ENCODE data around the gene MTUS2. TPM values are rescaled to one million over a fixed set of nuclear protein-coding genes. Genes with fewer than 3 reads are reported as not detected.
A peak's percentile ranks its signal among the peaks of the same experiment; 100 is the strongest.

The MTUS2 gene
- total RNA-seq, 1 experiment from 2014 or later: 6.6 TPM

DNA sequence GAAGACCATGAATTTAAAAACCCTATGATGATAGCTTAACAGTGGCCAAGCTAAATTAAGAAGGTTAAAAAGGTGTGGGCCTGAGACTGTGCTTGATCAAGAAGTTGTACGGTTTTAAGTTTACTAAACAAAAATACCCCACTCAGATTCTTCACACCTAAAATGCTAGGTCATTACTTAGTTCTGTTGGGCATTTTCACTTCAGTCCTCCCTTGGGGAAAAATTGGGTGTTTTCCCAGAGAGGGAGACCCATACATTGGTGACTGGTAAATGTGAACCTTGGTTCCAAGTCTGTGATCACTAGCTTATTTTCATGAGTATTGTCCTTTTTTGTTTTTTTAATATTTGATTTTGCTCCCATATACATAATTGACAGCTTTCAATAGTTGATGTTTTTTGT lies 44.4 kb downstream of the MTUS2 start:
- Histone ChIP-seq H3K36me3 (ENCODE audit: insufficient read depth, low read length) (no peaks in the 10 kb centered on the region), H3K9me3 (ENCODE audit: low read length) (no peaks in the 10 kb centered on the region)

DNA sequence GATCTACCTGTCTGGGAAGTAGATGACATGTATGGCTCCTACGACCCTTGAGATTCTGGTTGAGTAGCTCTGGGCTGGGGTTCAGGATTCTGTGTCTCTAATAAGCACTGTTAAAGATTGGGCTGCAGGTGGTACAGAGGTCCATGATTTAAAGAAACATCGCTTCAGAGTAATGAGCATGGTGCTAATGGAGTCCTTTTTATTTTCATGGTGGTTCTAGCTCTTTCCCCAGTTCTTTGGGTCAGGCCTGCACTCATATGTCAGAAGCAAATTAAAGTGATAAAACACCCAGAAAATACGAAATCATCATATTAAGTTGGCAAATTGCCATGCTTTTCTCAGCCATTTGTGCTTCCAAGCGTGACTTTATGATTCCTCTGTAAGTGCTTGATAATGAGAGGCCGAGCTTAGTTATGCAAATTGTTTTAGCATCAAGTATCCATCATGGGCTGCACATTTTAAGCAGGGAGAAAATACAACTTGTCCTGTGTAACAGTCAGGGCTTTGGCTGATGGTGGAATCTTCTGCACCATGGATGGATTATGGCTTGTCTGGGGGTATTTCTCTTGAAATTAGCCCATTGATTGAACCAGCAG lies 45.1 kb downstream of the MTUS2 start:
- Histone ChIP-seq H3K4me1 (ENCODE audit: low read length) (peaks cover 47% of the 10 kb centered on the region), H3K9me2 (replicated peaks; ENCODE audit: insufficient read depth, low read length) (no peaks in the 10 kb centered on the region), H3K4me2 (ENCODE audit: low read depth, low read length, poor library complexity, severe bottlenecking) (peak overlapping the region; percentile 59), H3K36me3 (ENCODE audit: insufficient read depth, low read length) (no peaks in the 10 kb centered on the region), H3K9me3 (ENCODE audit: low read length) (no peaks in the 10 kb centered on the region), H3K27ac (ENCODE audit: low read length) (peak overlapping the region; percentile 65), H4K20me1 (ENCODE audit: insufficient read depth, low read depth, low read length) (no peaks in the 10 kb centered on the region), H2AFZ (ENCODE audit: low read length) (no peak overlapping the region), H3K27me3 (ENCODE audit: low read length) (no peaks in the 10 kb centered on the region), H3K9ac (ENCODE audit: low read length) (peak overlapping the region; percentile 1; the same call in 1 of the 2 replicates), H3K4me3 (ENCODE audit: low read length) (peak overlapping the region; percentile 23), H3K79me2 (ENCODE audit: low read length) (no peaks in the 10 kb centered on the region)
- DNase-seq: peak; percentile 89

More for the DNA sequence above, 44.4 kb downstream of the MTUS2 start:
- 0 out of 2 replicates have a peak overlapping the region, but pooled peaks have one; percentile 23 for H3K4me3 ChIP-seq (ENCODE audit: low read length)
- H3K9ac ChIP-seq (ENCODE audit: low read length): no peak overlapping the region
- no peak for DNase-seq
- H3K27me3 ChIP-seq (ENCODE audit: low read length): no peaks in the 10 kb centered on the region
- no peaks in the 10 kb centered on the region for H3K79me2 ChIP-seq (ENCODE audit: low read length)
- H2AFZ ChIP-seq (ENCODE audit: low read length): no peak overlapping the region
- no peaks in the 10 kb centered on the region for H3K9me2 ChIP-seq (replicated peaks; ENCODE audit: insufficient read depth, low read length)
- H3K4me2 ChIP-seq (ENCODE audit: low read depth, low read length, poor library complexity, severe bottlenecking): peak overlapping the region; percentile 59
- H4K20me1 ChIP-seq (ENCODE audit: insufficient read depth, low read depth, low read length): no peaks in the 10 kb centered on the region
- H3K27ac ChIP-seq (ENCODE audit: low read length): peak overlapping the region; percentile 40; the same call in 1 of the 2 replicates
- H3K4me1 ChIP-seq (ENCODE audit: low read length): peaks cover 54% of the 10 kb centered on the region

DNA sequence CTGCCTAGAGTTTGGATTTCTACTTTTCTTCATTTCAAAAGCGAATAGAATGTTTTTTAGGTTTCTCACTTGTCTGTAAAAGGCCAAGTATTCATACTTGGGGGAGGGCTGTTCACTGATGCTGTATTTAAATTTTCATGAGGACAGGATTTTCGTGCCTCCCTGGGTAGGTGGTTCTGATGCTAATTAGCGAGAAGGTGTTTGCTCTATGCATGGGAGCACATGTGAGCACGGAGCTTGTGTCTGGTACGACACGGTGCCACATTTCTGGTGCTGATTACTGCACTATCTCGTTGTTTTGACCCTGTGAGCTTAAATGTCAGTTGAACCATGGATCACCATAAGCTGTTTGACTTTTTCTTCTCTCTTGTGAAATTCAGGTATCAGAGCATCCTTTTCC lies 45.8 kb downstream of the MTUS2 start:
- no peaks in the 10 kb centered on the region for H3K27me3 ChIP-seq (ENCODE audit: low read length)
- H3K79me2 ChIP-seq (ENCODE audit: low read length): no peaks in the 10 kb centered on the region
- no peaks in the 10 kb centered on the region for H4K20me1 ChIP-seq (ENCODE audit: insufficient read depth, low read depth, low read length)
- DNase-seq: peak; percentile 60
- peak overlapping the region; percentile 23 for H3K4me3 ChIP-seq (ENCODE audit: low read length)
- H3K9me3 ChIP-seq (ENCODE audit: low read length): no peaks in the 10 kb centered on the region
- H3K36me3 ChIP-seq (ENCODE audit: insufficient read depth, low read length): no peaks in the 10 kb centered on the region
- H3K4me1 ChIP-seq (ENCODE audit: low read length): peaks cover 45% of the 10 kb centered on the region
- no peaks in the 10 kb centered on the region for H3K9me2 ChIP-seq (replicated peaks; ENCODE audit: insufficient read depth, low read length)
- H3K27ac ChIP-seq (ENCODE audit: low read length): peak overlapping the region; percentile 65
- H2AFZ ChIP-seq (ENCODE audit: low read length): no peak overlapping the region
- peak overlapping the region; percentile 1; the same call in 1 of the 2 replicates for H3K9ac ChIP-seq (ENCODE audit: low read length)
- peak overlapping the region; percentile 59 for H3K4me2 ChIP-seq (ENCODE audit: low read depth, low read length, poor library complexity, severe bottlenecking)

DNA sequence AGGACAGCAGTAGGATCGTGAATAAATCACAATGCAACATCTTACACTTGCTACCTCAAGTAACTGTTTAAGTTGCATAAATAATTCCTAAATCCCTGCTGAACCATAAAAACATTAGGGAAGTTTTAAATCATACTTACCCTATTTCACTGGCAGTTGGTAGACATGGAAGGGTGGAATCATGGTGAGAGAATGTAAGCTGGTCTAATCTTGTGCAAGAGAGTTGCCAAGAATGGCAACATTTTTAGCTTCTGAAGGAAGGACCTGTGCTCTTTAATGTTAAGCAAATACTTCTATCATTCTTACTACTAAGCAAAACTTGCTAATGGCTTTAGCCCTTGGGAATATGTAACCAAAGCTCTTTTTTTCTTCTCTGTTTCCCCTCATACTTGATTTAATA lies 46.8 kb downstream of the MTUS2 start:
- Histone ChIP-seq H3K4me2 (ENCODE audit: low read depth, low read length, poor library complexity, severe bottlenecking) (peak overlapping the region; percentile 59), H3K9ac (ENCODE audit: low read length) (no peak overlapping the region), H2AFZ (ENCODE audit: low read length) (no peak overlapping the region), H3K9me3 (ENCODE audit: low read length) (no peaks in the 10 kb centered on the region), H3K36me3 (ENCODE audit: insufficient read depth, low read length) (no peaks in the 10 kb centered on the region), H4K20me1 (ENCODE audit: insufficient read depth, low read depth, low read length) (no peaks in the 10 kb centered on the region), H3K79me2 (ENCODE audit: low read length) (no peaks in the 10 kb centered on the region), H3K4me3 (ENCODE audit: low read length) (peak overlapping the region; percentile 23; the same call in 1 of the 2 replicates), H3K4me1 (ENCODE audit: low read length) (peaks cover 45% of the 10 kb centered on the region), H3K27me3 (ENCODE audit: low read length) (no peaks in the 10 kb centered on the region), H3K9me2 (replicated peaks; ENCODE audit: insufficient read depth, low read length) (no peaks in the 10 kb centered on the region), H3K27ac (ENCODE audit: low read length) (peak overlapping the region; percentile 65; the same call in 1 of the 2 replicates)
- DNase-seq: peak; percentile 61

DNA sequence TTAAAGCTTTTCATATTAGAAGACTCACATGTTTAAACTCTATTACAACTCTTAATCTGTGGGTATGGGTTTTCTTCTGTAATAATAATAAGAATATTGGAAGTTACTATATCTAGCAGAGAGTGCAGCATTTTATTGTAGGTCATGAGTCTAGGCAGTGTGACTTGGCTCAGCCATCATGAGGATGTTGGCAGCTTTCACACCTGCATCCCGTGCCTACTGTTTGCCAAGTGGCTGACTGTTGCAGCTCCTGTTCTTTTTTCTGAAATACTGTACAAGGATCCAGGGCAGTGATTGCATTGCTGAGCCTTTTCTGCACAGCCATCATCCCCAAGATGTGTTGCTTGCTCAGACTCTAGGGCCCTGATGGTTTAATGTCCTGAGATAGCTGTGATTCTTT lies 47.4 kb downstream of the MTUS2 start:
- Histone ChIP-seq H3K27ac (ENCODE audit: low read length) (no peak overlapping the region), H3K36me3 (ENCODE audit: insufficient read depth, low read length) (peaks cover 3% of the 10 kb centered on the region; the same call in 1 of the 2 replicates), H3K79me2 (ENCODE audit: low read length) (no peaks in the 10 kb centered on the region), H3K9me3 (ENCODE audit: low read length) (peaks cover 3% of the 10 kb centered on the region), H3K9ac (ENCODE audit: low read length) (no peak overlapping the region), H3K4me2 (ENCODE audit: low read depth, low read length, poor library complexity, severe bottlenecking) (peak overlapping the region; percentile 59), H4K20me1 (ENCODE audit: insufficient read depth, low read depth, low read length) (no peaks in the 10 kb centered on the region), H3K27me3 (ENCODE audit: low read length) (no peaks in the 10 kb centered on the region; the same call in 1 of the 2 replicates), H3K9me2 (replicated peaks; ENCODE audit: insufficient read depth, low read length) (no peaks in the 10 kb centered on the region), H3K4me3 (ENCODE audit: low read length) (no peak overlapping the region), H3K4me1 (ENCODE audit: low read length) (peaks cover 45% of the 10 kb centered on the region), H2AFZ (ENCODE audit: low read length) (no peak overlapping the region)
- DNase-seq: peak; percentile 37

DNA sequence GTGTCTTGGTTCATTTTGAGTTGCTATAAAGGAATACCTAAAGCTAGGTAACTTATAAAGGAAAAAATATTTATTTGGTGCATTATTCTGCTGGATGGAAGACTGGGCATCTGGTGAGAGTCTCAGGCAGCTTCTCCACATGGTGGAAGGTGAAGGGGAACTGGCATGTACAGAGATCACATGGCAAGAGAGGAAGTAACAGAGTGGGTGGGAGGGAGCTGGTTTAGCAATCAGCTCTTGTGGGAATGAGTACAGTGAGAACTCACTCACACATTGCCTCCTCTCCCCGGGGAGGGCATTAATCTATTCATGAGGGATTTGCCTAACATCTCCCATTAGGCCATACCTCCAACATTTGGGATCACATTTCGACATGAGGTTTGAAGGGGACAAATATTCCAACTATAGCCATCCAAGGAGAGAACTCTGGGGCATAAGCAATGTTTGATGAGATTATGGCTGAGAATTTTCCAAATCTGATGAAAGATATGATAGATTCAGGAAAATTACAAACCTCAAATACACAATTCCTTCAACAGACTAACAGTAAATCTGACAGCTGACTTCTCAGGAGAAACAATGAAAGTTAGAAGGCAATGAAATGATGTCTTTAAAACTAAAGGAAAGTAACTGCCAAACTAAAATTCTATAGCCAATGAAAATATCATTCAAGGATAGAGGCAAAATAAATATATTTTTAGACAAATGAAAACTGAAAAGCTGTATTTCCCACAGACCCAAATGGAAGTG lies 52.5 kb downstream of the MTUS2 start:
- no peak for DNase-seq
- Histone ChIP-seq H3K9ac (ENCODE audit: low read length) (no peak overlapping the region), H3K27ac (ENCODE audit: low read length) (no peak overlapping the region), H3K79me2 (ENCODE audit: low read length) (no peaks in the 10 kb centered on the region), H3K27me3 (ENCODE audit: low read length) (no peaks in the 10 kb centered on the region; the same call in 1 of the 2 replicates), H3K9me2 (replicated peaks; ENCODE audit: insufficient read depth, low read length) (no peaks in the 10 kb centered on the region), H4K20me1 (ENCODE audit: insufficient read depth, low read depth, low read length) (no peaks in the 10 kb centered on the region), H3K9me3 (ENCODE audit: low read length) (peaks cover 7% of the 10 kb centered on the region), H3K4me1 (ENCODE audit: low read length) (peaks cover 7% of the 10 kb centered on the region), H3K4me2 (ENCODE audit: low read depth, low read length, poor library complexity, severe bottlenecking) (no peak overlapping the region), H2AFZ (ENCODE audit: low read length) (no peak overlapping the region), H3K36me3 (ENCODE audit: insufficient read depth, low read length) (peaks cover 5% of the 10 kb centered on the region; the same call in 1 of the 2 replicates), H3K4me3 (ENCODE audit: low read length) (no peak overlapping the region)

DNA sequence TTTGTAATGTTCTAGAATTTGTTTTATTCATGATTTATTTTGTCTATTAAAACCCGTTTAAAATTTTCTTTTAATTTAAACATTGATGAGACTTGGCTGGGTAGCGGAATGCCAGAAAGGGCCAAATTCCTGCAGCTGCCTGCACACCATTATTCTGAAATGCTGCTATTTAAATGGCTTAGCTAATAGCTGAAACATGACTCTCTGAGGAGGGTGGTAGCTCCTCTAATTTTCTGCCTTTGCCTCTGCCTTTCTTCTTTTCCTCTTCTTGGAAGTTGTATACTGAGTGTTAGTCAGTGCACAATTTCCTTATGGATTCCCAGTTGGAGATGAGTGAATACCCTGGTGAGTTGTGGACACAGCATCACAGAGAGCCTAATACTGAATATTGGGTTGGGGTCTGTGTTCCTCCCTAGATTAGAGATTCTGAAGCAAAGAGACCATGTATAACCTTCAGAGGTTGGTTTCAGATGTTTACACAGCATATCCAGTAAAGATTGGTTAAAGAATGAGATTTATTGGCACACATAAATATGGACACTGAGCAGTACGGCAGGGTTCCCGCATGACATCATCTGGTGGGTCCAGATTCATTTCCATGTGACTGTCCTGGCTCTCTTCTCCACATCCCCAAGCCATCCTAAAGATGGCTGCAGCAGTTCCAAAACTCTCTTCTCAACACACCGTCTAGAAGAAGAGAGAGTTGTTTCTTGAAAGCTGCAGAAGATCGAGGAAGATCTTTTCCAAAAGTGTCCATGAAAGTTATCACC lies 55.9 kb downstream of the MTUS2 start:
- H3K27ac ChIP-seq (ENCODE audit: low read length): no peak overlapping the region
- no peak overlapping the region for H3K9ac ChIP-seq (ENCODE audit: low read length)
- H4K20me1 ChIP-seq (ENCODE audit: insufficient read depth, low read depth, low read length): no peaks in the 10 kb centered on the region
- no peak overlapping the region for H3K4me3 ChIP-seq (ENCODE audit: low read length)
- DNase-seq: no peak
- H3K9me2 ChIP-seq (replicated peaks; ENCODE audit: insufficient read depth, low read length): no peaks in the 10 kb centered on the region
- peaks cover 7% of the 10 kb centered on the region for H3K9me3 ChIP-seq (ENCODE audit: low read length)
- H3K27me3 ChIP-seq (ENCODE audit: low read length): no peaks in the 10 kb centered on the region; the same call in 1 of the 2 replicates
- H3K36me3 ChIP-seq (ENCODE audit: insufficient read depth, low read length): peaks cover 5% of the 10 kb centered on the region; the same call in 1 of the 2 replicates
- H3K4me1 ChIP-seq (ENCODE audit: low read length): no peaks in the 10 kb centered on the region
- H3K4me2 ChIP-seq (ENCODE audit: low read depth, low read length, poor library complexity, severe bottlenecking): no peak overlapping the region
- H3K79me2 ChIP-seq (ENCODE audit: low read length): no peaks in the 10 kb centered on the region
- no peak overlapping the region for H2AFZ ChIP-seq (ENCODE audit: low read length)

DNA sequence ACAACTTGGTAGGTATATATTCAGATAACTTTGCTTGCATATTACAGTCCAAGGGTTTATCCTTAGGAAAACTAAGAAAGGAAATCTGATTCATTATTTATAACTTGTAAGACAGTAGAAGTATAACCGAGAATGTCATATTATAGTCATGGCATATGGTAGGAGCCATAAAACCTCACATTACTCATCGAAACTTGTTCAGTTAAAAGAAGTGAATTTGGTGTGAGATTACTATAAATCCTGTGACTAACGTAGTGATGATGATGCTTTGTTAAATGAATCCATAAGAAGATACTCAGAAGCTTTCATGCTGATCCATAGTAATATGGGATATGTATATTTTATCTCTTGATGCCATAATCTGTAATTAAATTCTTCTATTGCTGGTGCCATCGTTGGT lies 57.3 kb downstream of the MTUS2 start:
- Histone ChIP-seq H4K20me1 (ENCODE audit: insufficient read depth, low read depth, low read length) (no peaks in the 10 kb centered on the region), H3K79me2 (ENCODE audit: low read length) (no peaks in the 10 kb centered on the region), H3K9me3 (ENCODE audit: low read length) (peaks cover 5% of the 10 kb centered on the region), H3K36me3 (ENCODE audit: insufficient read depth, low read length) (peaks cover 4% of the 10 kb centered on the region; the same call in 1 of the 2 replicates), H3K9ac (ENCODE audit: low read length) (no peak overlapping the region), H3K4me1 (ENCODE audit: low read length) (no peaks in the 10 kb centered on the region), H3K4me2 (ENCODE audit: low read depth, low read length, poor library complexity, severe bottlenecking) (no peak overlapping the region), H3K9me2 (replicated peaks; ENCODE audit: insufficient read depth, low read length) (no peaks in the 10 kb centered on the region), H3K27me3 (ENCODE audit: low read length) (no peaks in the 10 kb centered on the region; the same call in 1 of the 2 replicates), H2AFZ (ENCODE audit: low read length) (no peak overlapping the region), H3K4me3 (ENCODE audit: low read length) (no peak overlapping the region), H3K27ac (ENCODE audit: low read length) (no peak overlapping the region)
- no peak for DNase-seq

Data from Karpas-422 (cell line).